Vagina (tissue), 2 donors: Measurements from ENCODE around the gene TESMIN. TPM values are rescaled to one million over a fixed set of nuclear protein-coding genes. Genes with fewer than 3 reads are reported as not detected.

Experiments used
- DNase-seq, 2 donors: peaks; one replicate each; pipeline ENCODE4 v3.0.0-alpha.2; 2017; ENCODE audit errors: extremely low spot score in 2 of 2
- H3K27ac ChIP-seq: fragments of 200-600 bp; sonication (generic); one replicate; pipeline ENCODE4 v1.5.1; 2019
- H3K27me3 ChIP-seq: fragments of 200-600 bp; sonication (generic); one replicate; pipeline ENCODE4 v1.5.1; 2019
- H3K36me3 ChIP-seq, 2 donors: fragments of 200-600 bp; sonication (generic); one replicate each; pipeline ENCODE4 v1.5.1; 2017 to 2019
- H3K4me1 ChIP-seq: fragments of 200-600 bp; sonication (generic); one replicate; pipeline ENCODE4 v1.5.1; 2019
- H3K4me3 ChIP-seq, 2 donors: fragments of 200-600 bp; sonication (generic); 1 replicate in 1 of 2; 2 replicates in 1 of 2; pipeline ENCODE4 v1.5.1; 2016 to 2019
- H3K9me3 ChIP-seq: fragments of 200-600 bp; sonication (generic); one replicate; pipeline ENCODE4 v1.5.1; 2019
- POLR2A ChIP-seq, 2 donors: fragments of 450-650 bp; IDR thresholded peaks; one replicate each; pipeline ENCODE4 v1.6.1; 2017; ENCODE audit warnings: antibody characterized with exemption in 2 of 2, mild to moderate bottlenecking in 2 of 2, moderate library complexity in 2 of 2
- POLR2AphosphoS5 ChIP-seq, 2 donors: sonication (generic); formaldehyde crosslinking; IDR thresholded peaks; one replicate each; pipeline ENCODE4 v1.9.0; 2017; ENCODE audit warnings: antibody characterized with exemption in 2 of 2, mild to moderate bottlenecking in 2 of 2, low read depth in 1 of 2; ENCODE audit not compliant: insufficient read depth in 1 of 2
- intact Hi-C: fragments of 100-400 bp; cut with DNase I; formaldehyde crosslinking; loops from one replicate; pipeline ENCODE4 v1.15.1; 2023
- total RNA-seq: library from RNA; depleted of rRNA; stranded (reverse); fragments of >200 nt; gene quantifications from one replicate; pipeline ENCODE4 v1.2.3, GENCODE V29; 2016
- TF ChIP-seq, protein P1 (sequence below), 3 experiments: fragments of 450-650 bp in 2 of 3; fragments of 200-600 bp in 1 of 3; sonication (generic) in 1 of 3; IDR thresholded peaks; one replicate each; pipeline ENCODE4 v1.5.1; 2017 to 2019; ENCODE audit warnings: antibody characterized with exemption in 3 of 3, mild to moderate bottlenecking in 2 of 3, moderate library complexity in 2 of 3

TESMIN gene
- total RNA-seq, 1 donor from 2014 or later, result 8.3 TPM

GRCh38 chr11:68714060-68714856, 37.1 kb downstream of the TESMIN start:
- Histone ChIP-seq H3K27me3 (no peaks in the 10 kb centered on the region), H3K9me3 (no peaks in the 10 kb centered on the region), H3K27ac (no peak overlapping the region), H3K4me1 (no peaks in the 10 kb centered on the region), H3K4me3 (no peak overlapping the region), H3K36me3 (no peaks in the 10 kb centered on the region)
- TF ChIP-seq POLR2A (IDR thresholded peaks at IDR 0.05) (no peak), POLR2AphosphoS5 (IDR thresholded peaks at IDR 0.05; ENCODE audit: insufficient read depth in 1 of 2, low read depth in 1 of 2) (no peak)
- TF ChIP-seq, protein P1, sequence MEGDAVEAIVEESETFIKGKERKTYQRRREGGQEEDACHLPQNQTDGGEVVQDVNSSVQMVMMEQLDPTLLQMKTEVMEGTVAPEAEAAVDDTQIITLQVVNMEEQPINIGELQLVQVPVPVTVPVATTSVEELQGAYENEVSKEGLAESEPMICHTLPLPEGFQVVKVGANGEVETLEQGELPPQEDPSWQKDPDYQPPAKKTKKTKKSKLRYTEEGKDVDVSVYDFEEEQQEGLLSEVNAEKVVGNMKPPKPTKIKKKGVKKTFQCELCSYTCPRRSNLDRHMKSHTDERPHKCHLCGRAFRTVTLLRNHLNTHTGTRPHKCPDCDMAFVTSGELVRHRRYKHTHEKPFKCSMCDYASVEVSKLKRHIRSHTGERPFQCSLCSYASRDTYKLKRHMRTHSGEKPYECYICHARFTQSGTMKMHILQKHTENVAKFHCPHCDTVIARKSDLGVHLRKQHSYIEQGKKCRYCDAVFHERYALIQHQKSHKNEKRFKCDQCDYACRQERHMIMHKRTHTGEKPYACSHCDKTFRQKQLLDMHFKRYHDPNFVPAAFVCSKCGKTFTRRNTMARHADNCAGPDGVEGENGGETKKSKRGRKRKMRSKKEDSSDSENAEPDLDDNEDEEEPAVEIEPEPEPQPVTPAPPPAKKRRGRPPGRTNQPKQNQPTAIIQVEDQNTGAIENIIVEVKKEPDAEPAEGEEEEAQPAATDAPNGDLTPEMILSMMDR (IDR thresholded peaks at IDR 0.05), result no peak
- intact Hi-C loops, result no loop called here
- no peak for DNase-seq

GRCh38 chr11:68711114-68711513, 40.2 kb downstream of the TESMIN start:
- no peaks in the 10 kb centered on the region for H3K4me1 ChIP-seq
- H3K9me3 ChIP-seq, result no peaks in the 10 kb centered on the region
- intact Hi-C loops, result no loop called here
- no peak for DNase-seq
- no peaks in the 10 kb centered on the region for H3K36me3 ChIP-seq
- TF ChIP-seq POLR2AphosphoS5 (IDR thresholded peaks at IDR 0.05; ENCODE audit: insufficient read depth in 1 of 2, low read depth in 1 of 2) (no peak), POLR2A (IDR thresholded peaks at IDR 0.05) (no peak)
- TF ChIP-seq, protein P1 (IDR thresholded peaks at IDR 0.05), result no peak
- no peak overlapping the region for H3K27ac ChIP-seq
- H3K27me3 ChIP-seq, result no peaks in the 10 kb centered on the region
- H3K4me3 ChIP-seq, result no peak overlapping the region

DNA sequence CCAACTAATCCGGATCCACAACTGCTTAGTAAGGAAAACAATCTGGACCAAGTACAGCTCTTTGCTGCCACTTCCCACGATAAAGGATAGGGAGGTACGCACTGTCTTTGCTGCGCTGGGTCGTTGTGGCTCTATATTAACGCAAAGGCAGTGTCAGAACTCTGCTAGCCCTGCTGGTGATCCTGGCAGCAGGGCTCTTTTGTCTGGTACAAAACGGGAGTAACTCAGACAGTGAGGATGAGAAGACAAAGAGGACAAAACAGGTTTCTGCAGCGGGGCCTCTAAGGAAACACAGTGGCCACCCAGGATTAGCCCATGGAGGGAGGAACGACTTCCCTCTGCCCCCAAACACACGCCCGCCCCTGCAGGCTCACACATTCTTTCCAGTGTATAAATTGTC, 40.9 kb downstream of the TESMIN start:
- Histone ChIP-seq H3K36me3 (no peaks in the 10 kb centered on the region), H3K4me1 (no peaks in the 10 kb centered on the region), H3K9me3 (no peaks in the 10 kb centered on the region), H3K4me3 (no peak overlapping the region), H3K27ac (no peak overlapping the region), H3K27me3 (no peaks in the 10 kb centered on the region)
- TF ChIP-seq POLR2AphosphoS5 (IDR thresholded peaks at IDR 0.05; ENCODE audit: insufficient read depth in 1 of 2, low read depth in 1 of 2), result no peak
- TF ChIP-seq POLR2A (IDR thresholded peaks at IDR 0.05), result no peak
- TF ChIP-seq, protein P1 (IDR thresholded peaks at IDR 0.05), result no peak
- no peak for DNase-seq
- intact Hi-C loops, result no loop called here

DNA sequence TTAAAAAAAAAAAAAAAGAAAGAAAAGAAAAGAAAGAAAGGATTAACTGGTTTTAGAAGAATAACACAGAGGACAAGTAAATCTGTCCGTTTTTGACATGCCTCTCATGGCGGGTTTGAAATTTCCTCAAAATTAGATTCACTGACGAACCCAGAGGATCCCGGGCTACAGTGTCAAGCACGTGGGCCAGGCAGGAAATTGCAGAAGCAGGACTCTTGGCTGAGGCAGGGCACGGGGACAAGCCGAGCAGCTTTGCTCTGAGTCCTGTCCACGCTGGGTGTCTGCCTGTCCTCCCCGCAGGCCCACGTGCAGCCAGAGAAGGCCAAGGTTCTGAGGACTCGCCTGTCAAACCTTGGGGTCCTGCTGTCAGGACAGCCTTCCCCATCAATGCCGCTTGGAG, 42.3 kb downstream of the TESMIN start:
- H3K27me3 ChIP-seq, result no peaks in the 10 kb centered on the region
- intact Hi-C loops, result no loop called here
- TF ChIP-seq, protein P1 (IDR thresholded peaks at IDR 0.05), result no peak
- no peak for TF ChIP-seq POLR2A (IDR thresholded peaks at IDR 0.05)
- no peak for TF ChIP-seq POLR2AphosphoS5 (IDR thresholded peaks at IDR 0.05; ENCODE audit: insufficient read depth in 1 of 2, low read depth in 1 of 2)
- no peaks in the 10 kb centered on the region for H3K36me3 ChIP-seq
- DNase-seq, result no peak
- H3K27ac ChIP-seq, result no peak overlapping the region
- H3K4me3 ChIP-seq, result no peak overlapping the region
- no peaks in the 10 kb centered on the region for H3K9me3 ChIP-seq
- no peaks in the 10 kb centered on the region for H3K4me1 ChIP-seq

GRCh38 chr11:68707527-68707926, 43.8 kb downstream of the TESMIN start:
- Histone ChIP-seq H3K27me3 (no peaks in the 10 kb centered on the region), H3K9me3 (no peaks in the 10 kb centered on the region), H3K27ac (no peak overlapping the region), H3K4me1 (no peaks in the 10 kb centered on the region), H3K4me3 (no peak overlapping the region), H3K36me3 (no peaks in the 10 kb centered on the region)
- no peak for TF ChIP-seq POLR2A (IDR thresholded peaks at IDR 0.05)
- TF ChIP-seq, protein P1 (IDR thresholded peaks at IDR 0.05), result no peak
- TF ChIP-seq POLR2AphosphoS5 (IDR thresholded peaks at IDR 0.05; ENCODE audit: insufficient read depth in 1 of 2, low read depth in 1 of 2), result no peak
- no peak for DNase-seq
- intact Hi-C loops, result no loop called here
